Measurements from ENCODE around the gene TAF13. TPM values are rescaled to one million over a fixed set of nuclear protein-coding genes. Genes with fewer than 3 reads are reported as not detected.

TAF13 gene
- total RNA-seq, 2 experiments from 2014 or later = 28.4 to 29.0 TPM

- H3K4me3 Mint-ChIP-seq = no peak overlapping the region
- no peak overlapping the region for H3K27ac Mint-ChIP-seq
- DNase-seq = no peak
- no peaks in the 10 kb centered on the region for H3K27me3 Mint-ChIP-seq
- peaks cover 34% of the 10 kb centered on the region for H3K4me1 Mint-ChIP-seq (ENCODE audit: low read depth)
- ChIA-PET CTCF (interaction anchor here (0.6 to 4.0 kb wide), 23 partner anchors 8 to 421 kb away, joined by 3 to 80 read pairs (median 5); partner anchors contain the start of genes SARS1, TAF13, TMEM167B and WDR47), POLR2A (interaction anchor here (0.6 to 4.0 kb wide), 3 partner anchors 11 to 237 kb away, joined by 3 to 20 read pairs (median 3); no protein-coding TSS in a partner anchor)
- H3K36me3 Mint-ChIP-seq = no peaks in the 10 kb centered on the region
- H3K9me3 Mint-ChIP-seq = no peaks in the 10 kb centered on the region
- intact Hi-C loops (cut with micrococcal nuclease) = loop anchor here (1.0 to 2.0 kb wide), 6 partner anchors 35 to 419 kb away; partner anchors contain the start of genes CLCC1, PRPF38B, STXBP3 and TAF13
These were observed 35.7 kb upstream of the TAF13 start for GRCh38 chr1:109111386-109112055.

GRCh38 chr1:109109906-109110305, 34.1 kb upstream of the TAF13 start:
- H3K27me3 Mint-ChIP-seq = no peaks in the 10 kb centered on the region
- intact Hi-C loops (cut with micrococcal nuclease) = no loop called here
- POLR2A ChIA-PET = interaction anchor here (4.0 kb wide), 1 partner anchor 9 kb away, joined by 20 read pairs; no protein-coding TSS in a partner anchor
- no peaks in the 10 kb centered on the region for H3K9me3 Mint-ChIP-seq
- DNase-seq = no peak
- no peak overlapping the region for H3K27ac Mint-ChIP-seq
- H3K36me3 Mint-ChIP-seq = no peaks in the 10 kb centered on the region
- H3K4me3 Mint-ChIP-seq = no peak overlapping the region
- H3K4me1 Mint-ChIP-seq (ENCODE audit: low read depth) = peaks cover 20% of the 10 kb centered on the region
- CTCF ChIA-PET = interaction anchor here (3.6 to 4.0 kb wide), 3 partner anchors 10 to 84 kb away, joined by 16 to 80 read pairs (median 35); partner anchors contain the start of gene TMEM167B

DNA sequence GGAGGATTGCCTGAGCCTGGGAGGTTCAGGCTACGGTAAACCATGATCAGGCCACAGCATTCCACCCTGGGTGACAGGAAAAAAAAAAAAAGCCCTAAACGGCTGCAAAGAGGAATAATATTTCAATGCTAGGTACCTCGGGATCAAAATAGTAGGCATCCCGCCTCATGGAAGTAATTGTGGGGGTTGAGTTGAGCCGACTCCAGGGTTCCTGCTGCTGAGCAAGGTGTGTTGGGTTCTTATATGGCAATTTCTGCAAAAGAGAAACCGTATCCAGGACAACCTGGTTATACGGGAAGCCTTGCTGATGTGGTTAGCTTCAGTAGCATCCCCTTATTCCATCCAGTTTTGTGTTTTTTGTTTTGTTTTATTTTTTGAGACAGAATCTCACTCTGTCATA, 32.0 kb upstream of the TAF13 start:
- ChIA-PET POLR2A (interaction anchor here (4.0 kb wide), 1 partner anchor 7 kb away, joined by 20 read pairs; no protein-coding TSS in a partner anchor), CTCF (interaction anchor here (1.2 kb wide), 1 partner anchor 94 kb away, joined by 3 read pairs; no protein-coding TSS in a partner anchor)
- Mint-ChIP-seq H3K36me3 (no peaks in the 10 kb centered on the region), H3K27me3 (no peaks in the 10 kb centered on the region), H3K4me1 (ENCODE audit: low read depth) (peaks cover 2% of the 10 kb centered on the region), H3K4me3 (no peak overlapping the region), H3K9me3 (no peaks in the 10 kb centered on the region), H3K27ac (no peak overlapping the region)
- intact Hi-C loops (cut with micrococcal nuclease) = no loop called here
- no peak for DNase-seq

- no peaks in the 10 kb centered on the region for H3K27me3 Mint-ChIP-seq
- no peak overlapping the region for H3K4me3 Mint-ChIP-seq
- CTCF ChIA-PET = no interaction called here
- H3K36me3 Mint-ChIP-seq = peaks cover 7% of the 10 kb centered on the region
- no peaks in the 10 kb centered on the region for H3K9me3 Mint-ChIP-seq
- H3K27ac Mint-ChIP-seq = no peak overlapping the region
- POLR2A ChIA-PET = no interaction called here
- H3K4me1 Mint-ChIP-seq (ENCODE audit: low read depth) = peaks cover 3% of the 10 kb centered on the region
- intact Hi-C loops (cut with micrococcal nuclease) = no loop called here
- DNase-seq = no peak
These were observed 30.1 kb upstream of the TAF13 start for GRCh38 chr1:109105881-109106280.

DNA sequence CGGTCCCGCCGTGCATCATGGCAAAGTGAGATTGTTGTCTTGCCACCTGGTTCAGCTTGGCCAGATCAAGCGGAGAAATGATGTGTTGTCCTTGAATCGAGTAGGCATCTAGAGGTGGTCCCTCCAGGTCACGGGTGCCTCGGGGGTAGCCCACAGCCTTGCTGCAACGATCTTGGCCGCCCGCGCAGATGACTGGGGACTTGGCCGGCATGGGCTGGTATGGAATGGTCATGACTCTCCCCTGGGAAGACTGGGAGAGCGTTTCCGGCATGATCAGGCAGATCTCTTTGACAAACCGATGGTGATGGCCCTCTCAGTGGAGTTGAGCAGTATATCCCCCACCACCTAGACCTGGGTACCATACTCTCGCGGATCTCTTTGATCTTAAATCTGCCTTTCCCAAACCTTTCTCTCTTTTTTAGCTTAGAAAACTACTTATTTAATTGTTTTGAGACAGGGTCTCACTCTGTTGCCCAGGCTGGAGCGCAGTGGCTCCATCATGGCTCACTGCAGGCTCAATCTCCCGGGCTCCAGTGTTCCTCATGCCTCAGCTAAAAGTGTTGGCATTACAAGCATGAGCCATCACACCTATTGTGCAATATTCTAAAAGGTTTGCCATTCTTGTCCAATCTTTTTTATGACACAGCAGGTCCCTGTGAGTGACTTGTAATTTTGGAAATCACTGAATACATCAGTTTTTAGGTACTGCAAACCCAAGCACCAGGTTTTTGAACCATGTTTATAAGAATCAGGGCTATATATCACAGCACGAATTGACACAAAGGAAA, 28.8 kb upstream of the TAF13 start:
- ChIA-PET CTCF (interaction anchor here (1.3 kb wide), 1 partner anchor 8 kb away, joined by 6 read pairs; a partner anchor contains a TSS), POLR2A (no interaction called here)
- no peak for DNase-seq
- Mint-ChIP-seq H3K36me3 (peaks cover 10% of the 10 kb centered on the region), H3K4me3 (no peak overlapping the region), H3K4me1 (ENCODE audit: low read depth) (peaks cover 7% of the 10 kb centered on the region), H3K27ac (no peak overlapping the region), H3K9me3 (no peaks in the 10 kb centered on the region), H3K27me3 (peaks cover 3% of the 10 kb centered on the region)
- intact Hi-C loops (cut with micrococcal nuclease) = loop anchor here (5.0 kb wide), 1 partner anchor 388 kb away; the partner anchor contains the start of gene CYB561D1

DNA sequence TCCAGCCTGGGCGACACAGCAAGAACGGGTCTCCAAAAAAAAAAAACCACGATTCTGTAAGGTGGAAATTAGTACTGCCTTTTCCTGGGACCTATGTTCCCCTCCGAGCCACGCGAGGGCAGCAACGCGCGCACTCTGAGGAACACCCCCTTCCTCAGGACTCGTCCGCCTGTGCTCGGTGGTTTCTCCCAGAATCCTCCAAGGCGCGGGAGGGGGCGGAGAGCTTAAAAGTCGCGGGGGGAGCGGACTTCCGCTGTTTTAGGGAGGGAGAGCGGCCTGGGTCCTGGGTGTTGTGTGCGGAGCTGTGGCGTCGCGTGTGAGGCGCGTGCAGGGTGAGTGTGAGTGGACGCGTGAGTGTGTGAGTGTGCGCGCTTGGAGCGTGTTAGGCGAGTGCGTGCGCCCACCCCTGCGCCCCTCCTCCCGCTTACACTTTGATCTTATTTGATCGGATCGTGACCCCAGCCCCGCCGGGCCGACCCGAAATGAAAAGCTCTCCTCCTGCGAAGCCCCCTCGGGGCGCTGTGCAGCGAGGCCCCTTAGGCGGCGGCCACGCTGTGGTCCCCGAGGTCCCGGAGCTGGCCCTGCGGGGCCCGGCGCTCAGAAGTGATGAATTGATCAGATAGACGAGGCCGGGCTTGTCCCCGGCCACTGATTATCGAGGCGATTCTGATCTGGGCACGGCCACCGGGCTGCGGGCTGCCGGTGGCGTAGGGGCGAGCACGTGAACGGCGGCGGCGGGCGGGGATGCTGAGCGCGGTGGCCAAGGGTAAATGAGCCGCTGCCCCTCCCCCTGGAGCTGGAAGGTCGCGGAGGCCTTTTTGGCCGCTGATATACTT, 24.4 kb upstream of the TAF13 start:
- Mint-ChIP-seq H3K9me3 (no peaks in the 10 kb centered on the region), H3K36me3 (peaks cover 10% of the 10 kb centered on the region), H3K27me3 (peaks cover 3% of the 10 kb centered on the region), H3K27ac (peak overlapping the region; percentile 99), H3K4me1 (ENCODE audit: low read depth) (peaks cover 14% of the 10 kb centered on the region), H3K4me3 (peak overlapping the region; percentile 98)
- intact Hi-C loops (cut with micrococcal nuclease) = loop anchor here (1.0 to 5.0 kb wide), 7 partner anchors 9 to 392 kb away; partner anchors contain the start of genes CYB561D1, ELAPOR1, PSMA5 and WDR47
- CTCF ChIA-PET = interaction anchor here (0.6 to 3.3 kb wide), 28 partner anchors 8 to 456 kb away, joined by 3 to 80 read pairs (median 4); partner anchors contain the start of genes ELAPOR1, GNAI3, PSRC1 and SARS1
- POLR2A ChIA-PET = interaction anchor here (0.6 to 2.9 kb wide), 18 partner anchors 9 to 408 kb away, joined by 3 to 55 read pairs (median 4); partner anchors contain the start of genes CLCC1, ELAPOR1, PRPF38B and PSRC1
- peak; percentile 98 for DNase-seq

DNA sequence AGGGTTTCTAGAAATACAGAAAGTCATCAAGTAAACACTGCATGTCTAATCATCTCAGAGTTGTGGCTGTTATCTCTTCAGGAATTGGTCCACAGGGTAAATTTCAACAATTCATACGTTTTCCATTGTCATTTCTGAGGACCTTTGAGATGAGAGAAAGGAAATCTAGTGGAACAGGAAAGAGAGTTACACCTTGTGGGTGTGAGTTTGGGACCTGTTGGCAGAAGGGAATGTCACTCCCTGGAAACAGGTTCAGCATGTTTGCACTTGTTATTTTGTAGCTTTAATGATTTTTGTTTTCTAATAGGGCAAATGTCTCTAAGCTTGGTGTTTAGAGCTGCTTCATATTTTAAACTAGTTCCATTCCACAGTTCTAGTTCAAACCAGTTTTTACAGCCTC, 20.3 kb upstream of the TAF13 start:
- intact Hi-C loops (cut with micrococcal nuclease) = no loop called here
- peaks cover 36% of the 10 kb centered on the region for H3K4me1 Mint-ChIP-seq (ENCODE audit: low read depth)
- ChIA-PET CTCF (interaction anchor here (1.1 kb wide), 1 partner anchor 16 kb away, joined by 5 read pairs; a partner anchor contains a TSS), POLR2A (no interaction called here)
- H3K4me3 Mint-ChIP-seq = no peak overlapping the region
- H3K27ac Mint-ChIP-seq = no peak overlapping the region
- H3K27me3 Mint-ChIP-seq = peaks cover 3% of the 10 kb centered on the region
- peaks cover 23% of the 10 kb centered on the region for H3K36me3 Mint-ChIP-seq
- H3K9me3 Mint-ChIP-seq = no peaks in the 10 kb centered on the region
- DNase-seq = no peak

GRCh38 chr1:109095631-109096030, 19.8 kb upstream of the TAF13 start:
- POLR2A ChIA-PET = no interaction called here
- peaks cover 21% of the 10 kb centered on the region for H3K36me3 Mint-ChIP-seq
- intact Hi-C loops (cut with micrococcal nuclease) = no loop called here

DNA sequence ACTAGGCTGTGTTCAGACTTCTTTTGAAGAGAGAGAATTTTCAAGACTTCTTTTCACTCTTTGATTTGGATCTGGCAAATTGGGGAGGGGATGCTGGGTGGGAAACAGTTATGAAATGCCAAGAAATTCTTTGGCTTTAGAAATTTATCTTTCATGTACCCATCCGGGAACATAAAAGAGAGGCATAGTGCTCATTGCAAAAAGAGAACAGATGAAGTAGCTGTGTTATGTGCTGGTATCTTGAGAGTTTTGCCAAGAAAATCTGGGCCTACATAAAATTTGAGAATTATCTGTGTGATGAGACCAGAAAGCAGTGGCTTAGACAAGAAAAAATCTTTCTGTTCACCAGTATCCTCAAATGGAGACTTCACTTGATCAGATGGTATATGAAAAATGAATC, 19.1 kb upstream of the TAF13 start:
- Mint-ChIP-seq H3K36me3 (peaks cover 19% of the 10 kb centered on the region), H3K27me3 (peaks cover under 1% of the 10 kb centered on the region), H3K4me3 (no peak overlapping the region), H3K4me1 (ENCODE audit: low read depth) (peaks cover 36% of the 10 kb centered on the region), H3K27ac (no peak overlapping the region), H3K9me3 (no peaks in the 10 kb centered on the region)
- POLR2A ChIA-PET = no interaction called here
- DNase-seq = no peak
- CTCF ChIA-PET = no interaction called here
- intact Hi-C loops (cut with micrococcal nuclease) = no loop called here

More at GRCh38 chr1:109095631-109096030, 19.8 kb upstream of the TAF13 start:
- H3K4me3 Mint-ChIP-seq = no peak overlapping the region
- CTCF ChIA-PET = interaction anchor here (1.1 kb wide), 1 partner anchor 17 kb away, joined by 5 read pairs; a partner anchor contains a TSS
- H3K4me1 Mint-ChIP-seq (ENCODE audit: low read depth) = peaks cover 36% of the 10 kb centered on the region
- no peak for DNase-seq
- H3K9me3 Mint-ChIP-seq = no peaks in the 10 kb centered on the region
- H3K27ac Mint-ChIP-seq = no peak overlapping the region
- H3K27me3 Mint-ChIP-seq = peaks cover 3% of the 10 kb centered on the region

- Mint-ChIP-seq H3K4me1 (ENCODE audit: low read depth) (peaks cover 34% of the 10 kb centered on the region), H3K27me3 (no peaks in the 10 kb centered on the region), H3K36me3 (peaks cover 19% of the 10 kb centered on the region), H3K4me3 (no peak overlapping the region), H3K9me3 (no peaks in the 10 kb centered on the region), H3K27ac (no peak overlapping the region)
- ChIA-PET POLR2A (no interaction called here), CTCF (no interaction called here)
- intact Hi-C loops (cut with micrococcal nuclease) = no loop called here
- no peak for DNase-seq
These were observed 18.6 kb upstream of the TAF13 start for GRCh38 chr1:109094377-109094803.

DNA sequence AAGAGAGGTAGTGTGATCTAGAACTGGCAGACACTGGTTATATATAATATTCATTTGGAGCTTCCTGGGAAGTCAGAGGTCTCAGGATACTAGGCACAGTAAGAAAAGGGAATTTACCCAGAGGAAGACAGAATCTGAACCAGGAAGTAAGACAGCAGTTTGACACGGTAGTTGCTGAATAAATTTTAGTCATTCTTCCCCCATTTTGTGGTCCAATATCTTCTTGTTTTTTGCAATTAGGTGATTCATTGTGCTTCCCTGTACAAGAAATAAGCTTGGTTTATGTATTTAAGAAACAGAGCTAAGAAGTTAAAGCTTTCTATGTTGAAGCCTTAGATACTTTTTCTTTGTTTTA, 16.0 kb upstream of the TAF13 start:
- H3K9me3 Mint-ChIP-seq = no peaks in the 10 kb centered on the region
- H3K4me1 Mint-ChIP-seq (ENCODE audit: low read depth) = peaks cover 32% of the 10 kb centered on the region
- CTCF ChIA-PET = interaction anchor here (0.6 to 3.0 kb wide), 7 partner anchors 8 to 185 kb away, joined by 3 to 46 read pairs (median 4); partner anchors contain the start of gene TAF13
- no peak for DNase-seq
- intact Hi-C loops (cut with micrococcal nuclease) = loop anchor here (1.0 to 2.0 kb wide), 4 partner anchors 8 to 129 kb away; partner anchors contain the start of genes CLCC1 and WDR47
- H3K36me3 Mint-ChIP-seq = peaks cover 19% of the 10 kb centered on the region
- POLR2A ChIA-PET = interaction anchor here (0.7 to 2.8 kb wide), 9 partner anchors 8 to 400 kb away, joined by 3 to 55 read pairs (median 4); partner anchors contain the start of genes ELAPOR1, PRPF38B, SARS1 and TAF13
- peak overlapping the region; percentile 92 for H3K27ac Mint-ChIP-seq
- H3K4me3 Mint-ChIP-seq = peak overlapping the region; percentile 88
- H3K27me3 Mint-ChIP-seq = no peaks in the 10 kb centered on the region

Measured in activated CD4-positive, alpha-beta memory T cell treated with anti-CD3 and anti-CD28 coated beads for 36 hours (primary cell).